Measurements from ENCODE around the gene OTOP1. TPM values are rescaled to one million over a fixed set of nuclear protein-coding genes. Genes with fewer than 3 reads are reported as not detected.
"Not testable (repeated sequence)": the region's sequence is repeated elsewhere in the genome, so short reads cannot be mapped to it uniquely, and the experiment has no call there.

OTOP1 gene
- total RNA-seq, result not detected

GRCh38 chr4:4226606-4227438 is at the start of gene OTOP1:
Gene OTOP1 (minus strand): TSS chr4:4226929. CDS start chr4:4226864, 65 bp downstream.
- H3K27ac Mint-ChIP-seq, result no peak within 1 kb of the TSS
- peaks cover 3% of the 10 kb centered on the region for H3K4me1 Mint-ChIP-seq
- peaks cover 51% of the 10 kb centered on the region for H3K27me3 Mint-ChIP-seq
- H3K36me3 Mint-ChIP-seq (ENCODE audit: low read depth), result peaks cover 10% of the 10 kb centered on the region
- no peak within 1 kb of the TSS for H3K4me3 Mint-ChIP-seq
- H3K9me3 Mint-ChIP-seq, result no peaks in the 10 kb centered on the region
- DNase-seq, result no peak
- ChIA-PET POLR2A (no interaction called here), CTCF (no interaction called here)

DNA sequence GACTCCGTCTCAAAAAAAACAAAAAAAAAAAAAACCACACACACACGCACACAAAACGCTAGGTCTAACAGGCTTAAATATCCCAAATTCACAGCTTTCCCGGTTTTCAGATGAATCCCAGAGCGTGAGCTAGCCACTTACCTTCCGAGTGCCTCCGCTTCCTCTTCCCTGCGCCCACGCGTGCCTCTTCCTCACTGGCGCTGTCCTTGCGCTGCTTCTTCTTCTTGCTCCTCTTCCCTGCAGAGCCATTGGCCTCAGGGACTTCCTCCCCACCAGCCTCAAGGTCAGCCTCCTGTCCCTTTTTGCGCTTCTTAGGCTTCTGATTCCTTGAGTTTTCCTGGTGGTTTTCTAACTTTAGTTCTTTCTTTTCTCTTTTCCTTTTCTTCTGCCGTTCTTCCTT is 47.5 kb upstream of the OTOP1 start:
- no peaks in the 10 kb centered on the region for H3K27me3 Mint-ChIP-seq
- ChIA-PET CTCF (interaction anchor here (2.4 kb wide), 1 partner anchor 15 kb away, joined by 14 read pairs; no protein-coding TSS in a partner anchor), POLR2A (interaction anchor here (0.7 to 3.0 kb wide), 4 partner anchors 16 to 26 kb away, joined by 3 to 11 read pairs (median 6); partner anchors contain the start of genes LYAR, TMEM128 and ZBTB49)
- H3K9me3 Mint-ChIP-seq, result no peaks in the 10 kb centered on the region
- H3K27ac Mint-ChIP-seq, result no peak overlapping the region
- no peak for DNase-seq
- H3K4me3 Mint-ChIP-seq, result no peak overlapping the region
- H3K36me3 Mint-ChIP-seq (ENCODE audit: low read depth), result peaks cover 67% of the 10 kb centered on the region
- peaks cover 26% of the 10 kb centered on the region for H3K4me1 Mint-ChIP-seq

GRCh38 chr4:4271912-4272311 is 45.2 kb upstream of the OTOP1 start:
- Mint-ChIP-seq H3K4me1 (peaks cover 42% of the 10 kb centered on the region), H3K27ac (peak overlapping the region; percentile 99), H3K4me3 (no peak overlapping the region), H3K9me3 (no peaks in the 10 kb centered on the region), H3K36me3 (ENCODE audit: low read depth) (peaks cover 68% of the 10 kb centered on the region), H3K27me3 (no peaks in the 10 kb centered on the region)
- CTCF ChIA-PET, result interaction anchor here (2.4 kb wide), 1 partner anchor 13 kb away, joined by 14 read pairs; no protein-coding TSS in a partner anchor
- no peak for DNase-seq
- POLR2A ChIA-PET, result interaction anchor here (1.3 to 7.1 kb wide), 3 partner anchors 12 to 24 kb away, joined by 5 to 57 read pairs (median 11); partner anchors contain the start of genes LYAR, TMEM128 and ZBTB49

DNA sequence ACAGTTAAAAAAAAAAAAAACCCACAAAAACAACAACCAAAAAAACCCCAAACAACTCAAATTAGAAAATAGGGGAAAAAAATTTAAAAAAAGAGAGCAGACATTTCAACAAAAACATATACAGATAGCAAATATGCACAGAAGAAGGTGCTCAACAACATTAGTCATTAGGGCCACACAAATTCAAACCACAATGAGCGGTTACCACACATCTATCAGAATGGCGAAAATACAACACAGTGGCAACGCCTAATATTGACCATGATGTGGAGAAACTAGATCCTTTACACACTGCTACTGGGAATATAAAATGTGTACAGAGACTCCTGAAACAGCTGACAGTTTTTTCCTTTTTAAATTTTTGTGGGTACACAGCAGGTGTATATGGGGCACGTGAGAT is 43.8 kb upstream of the OTOP1 start:
- CTCF ChIA-PET, result interaction anchor here (0.8 to 2.9 kb wide), 2 partner anchors 10 to 22 kb away, joined by 4 to 29 read pairs; no protein-coding TSS in a partner anchor
- H3K9me3 Mint-ChIP-seq, result no peaks in the 10 kb centered on the region
- no peak for DNase-seq
- H3K4me3 Mint-ChIP-seq, result peak overlapping the region; percentile 56
- POLR2A ChIA-PET, result interaction anchor here (0.8 to 7.1 kb wide), 6 partner anchors 10 to 160 kb away, joined by 3 to 57 read pairs (median 8); partner anchors contain the start of genes LYAR, TMEM128 and ZBTB49
- peaks cover 42% of the 10 kb centered on the region for H3K4me1 Mint-ChIP-seq
- H3K36me3 Mint-ChIP-seq (ENCODE audit: low read depth), result peaks cover 74% of the 10 kb centered on the region
- H3K27me3 Mint-ChIP-seq, result no peaks in the 10 kb centered on the region
- peak overlapping the region; percentile 99 for H3K27ac Mint-ChIP-seq

DNA sequence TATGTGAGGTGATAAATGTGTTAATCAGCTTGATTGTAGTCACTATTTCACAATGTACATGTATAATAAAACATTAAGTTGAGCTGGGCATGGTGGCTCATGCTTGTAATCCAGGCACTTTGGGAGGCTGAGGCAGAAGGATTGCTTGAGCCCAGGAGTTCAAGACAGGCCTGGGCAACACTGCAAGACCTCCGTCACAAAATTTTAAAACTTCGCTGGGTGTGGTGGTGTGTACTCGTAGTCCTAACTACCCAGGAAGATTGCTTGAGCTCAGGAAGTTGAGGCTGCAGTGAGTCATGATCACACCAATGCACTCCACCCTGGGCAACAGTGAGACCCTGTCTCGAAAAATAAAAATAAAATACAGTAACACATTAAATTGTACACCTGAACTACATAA is 43.1 kb upstream of the OTOP1 start:
- ChIA-PET POLR2A (interaction anchor here (0.8 to 7.1 kb wide), 5 partner anchors 10 to 161 kb away, joined by 3 to 57 read pairs (median 11); partner anchors contain the start of genes LYAR, TMEM128 and ZBTB49), CTCF (interaction anchor here (0.8 to 2.9 kb wide), 4 partner anchors 10 to 23 kb away, joined by 3 to 29 read pairs (median 4); no protein-coding TSS in a partner anchor)
- Mint-ChIP-seq H3K27ac (peak overlapping the region; percentile 99), H3K4me3 (peak overlapping the region; percentile 70), H3K27me3 (no peaks in the 10 kb centered on the region), H3K36me3 (ENCODE audit: low read depth) (peaks cover 70% of the 10 kb centered on the region), H3K4me1 (peaks cover 42% of the 10 kb centered on the region), H3K9me3 (no peaks in the 10 kb centered on the region)
- peak; percentile 56 for DNase-seq

- CTCF ChIA-PET, result interaction anchor here (0.9 to 2.9 kb wide), 3 partner anchors 9 to 23 kb away, joined by 3 to 29 read pairs (median 3); no protein-coding TSS in a partner anchor
- Mint-ChIP-seq H3K27ac (peak overlapping the region; percentile 99), H3K4me1 (peaks cover 42% of the 10 kb centered on the region), H3K9me3 (no peaks in the 10 kb centered on the region), H3K4me3 (peak overlapping the region; percentile 70), H3K36me3 (ENCODE audit: low read depth) (peaks cover 65% of the 10 kb centered on the region), H3K27me3 (no peaks in the 10 kb centered on the region)
- peak; percentile 68 for DNase-seq
- POLR2A ChIA-PET, result interaction anchor here (0.7 to 7.1 kb wide), 7 partner anchors 10 to 62 kb away, joined by 3 to 57 read pairs (median 6); partner anchors contain the start of genes LYAR, TMEM128 and ZBTB49
These were observed 42.6 kb upstream of the OTOP1 start for GRCh38 chr4:4269331-4269731.

DNA sequence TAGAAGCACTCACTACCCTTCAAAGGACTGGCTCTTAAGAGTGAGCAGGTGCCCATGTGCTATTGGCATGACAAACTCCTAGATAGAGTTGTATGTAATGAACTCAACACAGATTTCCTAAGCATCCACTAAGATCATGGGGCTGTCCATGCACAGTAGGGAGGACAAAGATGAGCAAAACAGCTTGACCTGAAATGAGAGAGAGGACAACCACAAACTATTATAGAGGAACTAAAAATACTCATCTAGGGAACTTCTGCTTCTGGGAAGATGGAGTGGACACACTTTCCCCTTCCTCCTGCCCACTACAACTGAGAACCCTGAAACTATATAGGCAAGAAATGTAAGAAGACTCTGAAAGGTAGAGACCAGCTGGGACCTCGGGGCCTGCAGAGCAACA is 42.0 kb upstream of the OTOP1 start:
- ChIA-PET POLR2A (interaction anchor here (0.7 to 7.1 kb wide), 9 partner anchors 9 to 80 kb away, joined by 3 to 57 read pairs (median 4); partner anchors contain the start of genes LYAR, TMEM128 and ZBTB49), CTCF (interaction anchor here (1.1 to 2.9 kb wide), 2 partner anchors 9 to 24 kb away, joined by 3 to 29 read pairs; no protein-coding TSS in a partner anchor)
- no peaks in the 10 kb centered on the region for H3K9me3 Mint-ChIP-seq
- H3K27me3 Mint-ChIP-seq, result no peaks in the 10 kb centered on the region
- H3K36me3 Mint-ChIP-seq (ENCODE audit: low read depth), result peaks cover 61% of the 10 kb centered on the region
- peaks cover 42% of the 10 kb centered on the region for H3K4me1 Mint-ChIP-seq
- H3K27ac Mint-ChIP-seq, result peak overlapping the region; percentile 99
- H3K4me3 Mint-ChIP-seq, result peak overlapping the region; percentile 70
- DNase-seq, result no peak

GRCh38 chr4:4267981-4268380 is 41.3 kb upstream of the OTOP1 start:
- Mint-ChIP-seq H3K27ac (peak overlapping the region; percentile 47), H3K36me3 (ENCODE audit: low read depth) (peaks cover 55% of the 10 kb centered on the region), H3K27me3 (no peaks in the 10 kb centered on the region), H3K4me3 (no peak overlapping the region), H3K4me1 (peaks cover 42% of the 10 kb centered on the region), H3K9me3 (no peaks in the 10 kb centered on the region)
- CTCF ChIA-PET, result interaction anchor here (1.0 to 2.9 kb wide), 5 partner anchors 8 to 69 kb away, joined by 3 to 29 read pairs (median 4); no protein-coding TSS in a partner anchor
- DNase-seq, result no peak
- POLR2A ChIA-PET, result interaction anchor here (1.1 to 7.1 kb wide), 7 partner anchors 8 to 81 kb away, joined by 3 to 57 read pairs (median 4); partner anchors contain the start of genes LYAR, TMEM128 and ZBTB49

DNA sequence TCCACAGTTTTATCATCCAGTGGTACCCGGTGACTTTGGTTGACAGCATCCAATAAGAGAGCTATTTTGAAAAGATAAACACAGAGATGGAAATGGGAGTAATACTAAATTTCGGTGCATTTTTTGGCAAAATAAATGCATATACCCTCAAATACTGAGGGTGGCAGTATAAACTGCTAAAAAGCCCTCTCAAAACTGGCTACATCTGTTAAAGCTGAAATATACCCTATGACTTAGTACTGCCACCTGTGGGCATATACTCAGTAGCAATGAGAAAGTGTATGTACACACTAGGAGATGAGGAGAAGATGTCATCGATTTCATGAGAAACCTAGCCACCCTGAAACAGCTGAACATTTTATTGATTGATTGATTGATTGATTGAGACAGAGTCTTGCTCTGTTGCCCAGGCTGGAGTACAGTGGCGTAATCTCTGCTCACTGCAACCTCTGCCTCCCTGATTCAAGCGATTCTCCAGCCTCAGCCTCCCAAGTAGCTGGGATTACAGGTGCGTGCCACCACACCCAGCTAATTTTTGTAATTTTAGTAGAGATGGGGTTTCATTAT is 33.5 kb upstream of the OTOP1 start:
- no peaks in the 10 kb centered on the region for H3K27me3 Mint-ChIP-seq
- H3K36me3 Mint-ChIP-seq (ENCODE audit: low read depth), result no peaks in the 10 kb centered on the region
- POLR2A ChIA-PET, result interaction anchor here (1.0 to 2.5 kb wide), 8 partner anchors 9 to 78 kb away, joined by 4 to 14 read pairs (median 7); partner anchors contain the start of genes LYAR, TMEM128 and ZBTB49
- CTCF ChIA-PET, result interaction anchor here (0.9 to 3.5 kb wide), 21 partner anchors 9 to 171 kb away, joined by 3 to 62 read pairs (median 5); partner anchors contain the start of genes LYAR, TMEM128 and ZBTB49
- H3K4me3 Mint-ChIP-seq, result no peak overlapping the region
- DNase-seq, result no peak
- H3K4me1 Mint-ChIP-seq, result peaks cover 4% of the 10 kb centered on the region
- no peaks in the 10 kb centered on the region for H3K9me3 Mint-ChIP-seq
- no peak overlapping the region for H3K27ac Mint-ChIP-seq

- Mint-ChIP-seq H3K4me3 (no peak overlapping the region), H3K4me1 (peaks cover 4% of the 10 kb centered on the region), H3K27ac (no peak overlapping the region), H3K9me3 (no peaks in the 10 kb centered on the region), H3K36me3 (ENCODE audit: low read depth) (no peaks in the 10 kb centered on the region), H3K27me3 (no peaks in the 10 kb centered on the region)
- CTCF ChIA-PET, result interaction anchor here (0.9 to 3.5 kb wide), 21 partner anchors 8 to 172 kb away, joined by 3 to 62 read pairs (median 5); partner anchors contain the start of genes LYAR, TMEM128 and ZBTB49
- POLR2A ChIA-PET, result interaction anchor here (1.0 to 2.5 kb wide), 8 partner anchors 10 to 79 kb away, joined by 4 to 14 read pairs (median 7); partner anchors contain the start of genes LYAR, TMEM128 and ZBTB49
- no peak for DNase-seq
These were observed 32.9 kb upstream of the OTOP1 start for GRCh38 chr4:4259484-4260100.

GRCh38 chr4:4257705-4258104 is 31.0 kb upstream of the OTOP1 start:
- H3K4me3 Mint-ChIP-seq; H3K36me3 Mint-ChIP-seq (ENCODE audit: low read depth); H3K4me1 Mint-ChIP-seq; H3K9me3 Mint-ChIP-seq; POLR2A ChIA-PET; H3K27me3 Mint-ChIP-seq; H3K27ac Mint-ChIP-seq; DNase-seq; CTCF ChIA-PET: not testable (repeated sequence)

DNA sequence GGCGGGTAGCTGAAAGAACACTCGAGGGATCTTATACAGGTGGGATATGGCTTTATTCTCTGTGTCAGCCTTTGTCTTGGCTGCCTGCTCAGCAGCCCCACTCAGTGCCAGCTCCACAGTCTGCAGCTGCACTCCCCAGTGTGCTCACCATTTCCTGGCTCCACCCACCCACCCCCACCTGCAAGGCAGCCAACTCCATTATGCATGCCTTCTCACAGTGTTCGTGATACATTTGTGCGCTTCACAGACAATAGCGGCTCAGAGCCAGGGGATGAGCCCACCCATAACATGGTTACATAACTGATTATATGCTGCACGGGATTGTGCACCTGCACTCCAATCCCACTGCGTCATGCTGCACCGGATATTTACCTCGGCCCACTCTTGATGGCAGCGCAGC is 30.1 kb upstream of the OTOP1 start:
- POLR2A ChIA-PET, result interaction anchor here (1.0 to 1.6 kb wide), 3 partner anchors 9 to 33 kb away, joined by 3 to 8 read pairs (median 3); partner anchors contain the start of genes LYAR, TMEM128 and ZBTB49
- Mint-ChIP-seq H3K36me3 (ENCODE audit: low read depth) (no peaks in the 10 kb centered on the region), H3K9me3 (no peaks in the 10 kb centered on the region), H3K27ac (no peak overlapping the region), H3K27me3 (no peaks in the 10 kb centered on the region), H3K4me3 (no peak overlapping the region), H3K4me1 (peaks cover 9% of the 10 kb centered on the region)
- no peak for DNase-seq
- CTCF ChIA-PET, result interaction anchor here (1.3 to 2.3 kb wide), 3 partner anchors 10 to 79 kb away, joined by 3 to 10 read pairs (median 4); no protein-coding TSS in a partner anchor
